HG02973 (cell line): ENCODE results near the gene RAB1B.
"Not testable (repeated sequence)": the region's sequence is repeated elsewhere in the genome, so short reads cannot be mapped to it uniquely, and the experiment has no call there.

Experiments used
- ATAC-seq: cut with Tn5 transposase; IDR thresholded peaks from one replicate; pipeline ENCODE4 v1.9.1; 2021; ENCODE audit warnings: moderate library complexity; ENCODE audit not compliant: unreplicated experiment

RAB1B gene

DNA sequence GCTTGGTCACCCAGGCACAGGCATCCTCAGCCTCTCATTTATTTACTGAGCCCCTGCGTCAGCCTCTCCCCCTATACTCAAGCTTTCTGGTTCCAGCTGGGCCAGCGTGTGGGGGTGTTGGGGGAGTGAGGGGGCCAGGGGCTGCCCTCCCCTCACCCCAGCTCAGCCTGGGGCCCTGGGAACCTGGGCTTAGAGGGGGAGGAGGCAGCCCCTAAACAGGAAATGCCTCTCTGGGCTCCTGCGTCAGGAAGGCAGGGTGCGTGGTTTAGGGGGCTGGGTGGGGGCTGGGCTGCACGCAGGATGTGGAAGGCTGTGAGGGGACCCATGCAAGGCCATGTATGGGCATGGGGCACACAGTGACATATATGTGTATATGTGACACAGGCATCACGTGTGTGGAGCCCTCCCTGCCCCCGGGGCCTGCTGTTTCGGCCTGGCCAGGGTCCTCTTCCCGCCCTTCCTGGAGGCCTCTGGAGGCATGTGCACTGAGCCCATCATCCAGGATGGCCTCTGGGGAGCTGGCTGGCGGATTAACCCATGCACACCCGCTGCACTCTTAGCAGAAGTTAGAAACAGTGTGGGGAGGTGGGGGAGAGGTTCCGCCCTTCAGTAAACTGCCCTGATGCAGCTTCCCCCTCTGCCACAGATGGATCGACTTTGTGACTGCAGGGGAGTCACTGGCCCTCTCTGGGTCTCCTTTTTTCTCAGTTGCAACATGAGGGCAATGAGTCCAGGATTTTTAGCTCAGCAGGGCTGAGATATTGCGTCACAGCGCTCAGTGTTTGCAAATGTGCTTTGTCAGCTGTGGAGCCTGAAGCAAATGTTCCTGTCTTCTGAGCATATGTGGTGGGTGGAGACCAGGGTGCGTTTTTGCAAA, 49.5 kb downstream of the RAB1B start:
- no peak for ATAC-seq

DNA sequence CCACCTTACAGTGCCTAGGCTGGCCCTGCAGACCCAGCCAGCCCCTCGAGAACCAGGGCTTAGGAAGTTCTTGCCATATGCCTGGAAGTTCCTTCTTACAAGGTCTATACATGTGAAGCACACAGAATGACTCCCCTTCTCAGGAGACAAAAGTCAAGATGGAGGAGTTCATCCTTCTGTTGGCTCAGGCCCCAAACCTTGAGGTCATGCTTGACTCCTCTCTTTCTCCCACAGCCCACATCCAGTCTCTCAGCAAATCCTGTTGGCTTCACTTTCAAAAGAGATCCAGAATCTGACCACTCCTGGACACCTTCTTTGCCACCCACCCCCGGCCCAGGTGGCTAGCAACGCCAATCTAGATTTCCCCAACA, 50.1 kb downstream of the RAB1B start:
- no peak for ATAC-seq

DNA sequence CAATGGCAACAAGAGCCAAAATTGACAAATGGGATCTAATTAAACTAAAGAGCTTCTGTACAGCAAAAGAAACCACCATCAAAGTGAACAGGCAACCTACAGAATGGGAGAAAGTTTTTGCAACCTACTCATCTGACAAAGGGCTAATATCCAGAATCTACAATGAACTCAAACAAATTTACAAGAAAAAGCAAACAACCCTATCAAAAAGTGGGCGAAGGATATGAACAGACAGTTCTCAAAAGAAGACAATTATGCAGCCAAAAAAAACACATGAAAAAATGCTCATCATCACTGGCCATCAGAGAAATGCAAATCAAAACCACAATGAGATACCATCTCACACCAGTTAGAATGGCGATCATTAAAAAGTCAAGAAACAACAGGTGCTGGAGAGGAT, 51.9 kb downstream of the RAB1B start:
- not testable (repeated sequence) for ATAC-seq

DNA sequence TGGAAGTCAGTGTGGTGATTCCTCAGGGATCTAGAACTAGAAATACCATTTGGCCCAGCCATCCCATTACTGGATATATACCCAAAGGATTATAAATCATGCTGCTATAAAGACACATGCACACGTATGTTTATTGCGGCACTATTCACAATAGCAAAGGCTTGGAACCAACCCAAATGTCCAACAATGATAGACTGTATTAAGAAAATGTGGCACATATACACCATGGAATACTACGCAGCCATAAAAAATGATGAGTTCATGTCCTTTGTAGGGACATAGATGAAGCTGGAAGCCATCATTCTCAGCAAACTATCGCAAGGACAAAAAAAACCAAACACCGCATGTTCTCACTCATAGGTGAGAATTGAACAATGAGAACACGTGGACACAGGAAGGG, 52.3 kb downstream of the RAB1B start:
- not testable (repeated sequence) for ATAC-seq

DNA sequence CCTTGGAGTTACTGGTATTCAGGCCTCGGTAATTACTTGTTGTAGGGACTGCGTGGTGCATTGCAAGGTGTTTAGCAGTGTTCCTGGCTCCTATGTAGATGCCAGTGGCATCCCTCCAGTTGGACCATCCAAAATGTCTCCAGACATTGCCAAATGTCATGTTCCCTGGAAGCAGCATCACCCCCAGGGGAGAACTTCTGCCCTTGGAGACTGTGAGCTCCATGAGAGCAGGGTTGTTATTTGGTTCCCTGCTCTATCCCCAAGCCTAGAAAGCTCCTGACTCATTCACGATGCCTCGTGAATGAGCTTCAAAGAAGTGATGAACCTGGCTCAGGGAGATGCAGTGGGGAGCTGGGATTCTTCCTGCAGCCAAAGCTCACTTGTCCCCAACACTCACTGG, 53.2 kb downstream of the RAB1B start:
- no peak for ATAC-seq

DNA sequence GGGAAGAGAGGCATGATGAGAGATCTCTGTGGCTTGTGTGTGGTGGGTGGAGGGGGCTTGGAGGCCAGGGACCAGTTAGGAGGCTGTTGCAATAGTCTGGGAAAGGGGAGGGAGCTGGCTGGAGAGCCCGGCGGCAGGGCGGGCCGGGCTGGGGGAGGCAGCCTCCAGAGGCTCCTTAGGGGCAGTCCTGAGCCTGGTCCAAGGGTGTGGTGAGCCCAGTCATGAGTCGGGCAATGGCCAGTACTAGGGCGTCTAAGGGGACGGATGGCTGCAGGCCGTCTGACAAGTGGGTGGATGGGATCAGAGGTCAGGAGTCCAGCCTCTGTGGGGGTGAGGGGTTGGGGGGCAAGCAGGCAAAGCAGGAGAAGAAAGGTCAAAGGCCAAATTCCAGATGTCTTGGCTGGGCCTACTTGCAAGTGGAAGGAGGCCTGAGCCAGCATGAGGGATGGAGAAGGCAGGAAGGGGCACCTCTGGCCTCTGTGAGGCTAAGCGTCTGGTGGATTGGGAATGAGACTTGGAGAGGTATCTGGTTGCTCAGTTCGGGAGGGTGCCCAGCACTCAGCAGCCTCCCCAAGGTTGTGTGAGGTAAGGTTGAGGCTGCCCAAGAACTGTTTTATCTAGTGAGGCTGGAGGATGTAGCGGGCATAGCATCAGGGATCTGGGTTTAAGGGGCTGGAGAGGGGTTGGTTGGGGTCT, 54.4 kb downstream of the RAB1B start:
- ATAC-seq: no peak

DNA sequence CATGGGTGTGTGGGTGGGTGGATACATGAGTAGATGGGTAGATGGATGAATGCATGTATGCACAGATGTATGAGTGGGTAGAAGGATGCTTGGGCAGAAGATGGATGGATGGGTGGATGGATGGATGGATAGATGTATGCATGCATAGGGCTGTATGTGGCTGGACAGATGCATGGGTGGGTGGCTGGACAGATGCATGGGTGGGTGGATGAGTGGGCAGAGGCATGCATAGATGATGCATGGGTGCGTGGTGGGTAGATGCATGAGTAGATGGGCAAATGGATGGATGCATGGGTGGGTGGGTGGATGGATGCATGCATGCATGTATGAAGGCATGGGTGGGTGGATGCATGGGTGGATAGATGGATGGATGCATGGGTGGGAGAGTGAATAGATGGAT, 55.2 kb downstream of the RAB1B start:
- ATAC-seq: no peak

DNA sequence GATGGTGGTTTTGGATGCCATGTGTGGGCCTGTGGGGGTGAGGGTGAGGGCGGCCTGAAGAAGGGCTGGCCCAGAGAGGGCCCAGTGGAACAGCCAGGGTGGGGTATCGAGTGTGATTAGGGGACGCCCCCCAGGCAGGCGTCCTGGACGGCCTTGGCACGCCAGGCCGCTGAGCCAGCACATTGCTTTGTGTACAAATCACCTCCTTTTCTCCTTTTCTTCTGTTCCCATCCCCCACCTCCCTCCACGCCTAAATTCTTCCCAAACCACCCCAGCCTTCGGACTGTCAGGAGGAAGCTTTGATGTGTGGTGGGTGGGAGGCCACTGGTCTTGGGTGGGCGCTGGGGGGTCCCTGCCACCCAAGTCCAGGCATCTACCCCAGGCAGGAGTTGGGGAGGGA, 56.2 kb downstream of the RAB1B start:
- no peak for ATAC-seq

DNA sequence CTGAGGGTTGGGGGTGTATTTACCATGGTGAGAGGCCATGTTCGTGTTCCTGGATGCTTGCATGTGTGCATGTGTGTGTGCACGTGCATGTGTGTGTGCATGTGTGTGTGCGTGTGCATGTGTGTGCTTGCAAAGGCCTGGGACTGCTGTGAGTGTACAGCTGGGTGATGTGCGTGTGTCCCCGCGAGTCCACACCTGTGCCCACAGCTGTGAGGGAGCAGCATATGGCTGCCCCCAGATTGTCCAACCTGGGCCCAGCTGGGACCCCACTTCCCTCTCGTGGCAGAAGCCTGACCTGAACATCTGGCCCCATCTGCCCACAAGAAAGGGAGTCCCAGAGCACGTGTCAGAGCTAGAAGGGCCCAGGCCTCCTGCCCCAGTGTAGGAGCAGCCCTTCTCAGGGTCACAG, 56.8 kb downstream of the RAB1B start:
- ATAC-seq: no peak

DNA sequence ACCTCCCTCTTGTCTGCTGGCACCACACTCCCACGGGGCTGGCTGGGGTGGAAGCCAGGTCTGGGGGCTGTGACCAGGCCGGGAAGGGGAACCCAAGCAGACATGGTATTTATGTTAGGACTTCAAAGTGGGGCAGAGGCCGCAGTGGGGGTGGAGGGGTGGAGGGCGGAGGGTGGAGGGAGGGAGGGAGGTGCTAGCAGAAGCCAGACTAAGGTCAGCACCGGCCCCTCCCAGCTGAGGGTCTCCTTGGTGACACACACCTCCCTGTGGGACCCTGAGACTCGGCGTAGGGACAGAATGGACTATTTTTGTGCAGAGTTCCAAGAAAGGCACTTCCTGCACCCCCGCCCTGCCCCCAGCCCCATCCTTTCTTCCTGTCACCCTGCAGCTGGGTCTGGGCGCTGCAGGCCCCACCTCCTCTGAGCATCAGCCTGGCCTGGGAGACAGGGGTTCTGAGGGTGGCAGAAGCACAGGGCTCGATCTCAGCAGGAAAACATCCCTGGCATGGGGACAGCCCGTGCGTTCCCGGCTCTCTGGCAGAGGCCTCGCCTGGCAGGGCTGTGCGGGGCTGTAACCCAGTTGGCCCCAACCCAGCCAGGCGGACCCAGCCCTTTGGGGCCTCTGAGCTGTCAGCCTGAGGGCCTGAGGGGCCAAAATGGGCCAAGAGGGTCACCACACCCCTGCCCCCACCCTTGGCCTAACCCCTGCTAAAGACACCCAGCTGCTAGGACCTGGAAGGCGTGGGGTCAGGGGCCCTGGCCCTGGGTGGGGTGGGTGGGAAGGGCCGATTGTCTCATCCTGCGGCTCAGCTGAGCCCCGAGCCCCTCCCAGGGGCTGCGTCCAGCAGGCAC, 58.0 kb downstream of the RAB1B start:
- no peak for ATAC-seq
